Measurements from ENCODE around the gene AFAP1. TPM values are rescaled to one million over a fixed set of nuclear protein-coding genes. Genes with fewer than 3 reads are reported as not detected.
A peak's percentile ranks its signal among the peaks of the same experiment; 100 is the strongest.

The AFAP1 gene
- total and polyA plus RNA-seq, 2 of the 8 experiments (the other 6 are each of a cell fraction or from before 2014, with no cell fraction given) = 3.6 to 18.2 TPM

DNA sequence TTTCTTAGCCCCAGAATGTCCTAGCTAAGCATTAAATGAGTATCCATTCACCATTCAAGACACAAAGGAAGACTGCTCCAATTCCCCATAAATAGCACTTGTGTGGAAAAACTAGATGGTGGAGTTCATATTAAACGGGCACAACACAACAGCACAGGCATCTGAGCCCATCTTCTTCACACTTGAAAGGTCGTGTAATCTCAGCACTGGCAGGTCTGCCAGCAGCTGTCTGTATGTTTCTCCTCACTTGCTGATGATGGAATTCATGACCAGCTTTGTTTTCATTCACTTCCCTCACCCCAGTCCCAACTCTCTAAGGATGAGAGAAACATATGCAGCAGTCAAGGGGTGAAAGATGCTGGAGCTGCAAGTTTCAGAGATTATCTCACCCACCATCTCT, 148.7 kb downstream of the AFAP1 start:
- Histone ChIP-seq H4K8ac (ENCODE audit: extremely low read depth, insufficient read depth, low read length) (no peak overlapping the region), H3K27me3 (replicated peaks in 1 of 4; ENCODE audit: control insufficient read depth in 3 of 4, extremely low read depth in 1 of 4, insufficient read depth in 3 of 4, low read length in 3 of 4) (no peaks in the 10 kb centered on the region), H3K4me2 (ENCODE audit: insufficient read depth in 1 of 2, low read depth in 2 of 2, low read length in 2 of 2) (no peak overlapping the region), H3K36me3 (ENCODE audit: control insufficient read depth in 2 of 4, insufficient read depth in 4 of 4, low read length in 3 of 4) (peaks cover 0 to 3% (median 0%) of the 10 kb centered on the region in 4 experiments; a peak in 1 of 8 replicates), H3K4me1 (replicated peaks in 1 of 4; ENCODE audit: control insufficient read depth in 3 of 4, insufficient read depth in 4 of 4, low read length in 3 of 4) (no peaks in the 10 kb centered on the region), H4K20me1 (replicated peaks in 1 of 2; ENCODE audit: control insufficient read depth in 1 of 2, insufficient read depth in 2 of 2, low read length in 2 of 2) (peaks cover 0 to 2% of the 10 kb centered on the region in 2 experiments), H2BK20ac (ENCODE audit: low read length) (no peak overlapping the region), H4K91ac (replicated peaks; ENCODE audit: insufficient read length, low read length) (no peak overlapping the region), H3K79me1 (ENCODE audit: low read depth, low read length) (no peaks in the 10 kb centered on the region), H3K27ac (ENCODE audit: low read depth, low read length) (no peak overlapping the region), H2AFZ (ENCODE audit: low read length) (no peak overlapping the region), H3K9ac (replicated peaks in 1 of 4; ENCODE audit: extremely low read depth in 1 of 4, low read depth in 3 of 4, low read length in 3 of 4) (no peak overlapping the region), H3K14ac (ENCODE audit: insufficient read length) (no peak overlapping the region), H2BK15ac (ENCODE audit: low read length) (no peak overlapping the region), H3K4me3 (ENCODE audit: extremely low read depth in 1 of 4, insufficient read depth in 2 of 4, low read depth in 3 of 4, low read length in 4 of 4) (no peak overlapping the region), H3K18ac (ENCODE audit: extremely low read depth, low read length) (no peak overlapping the region), H3K9me3 (ENCODE audit: insufficient read depth in 2 of 2, low read depth in 1 of 2, low read length in 1 of 2) (no peaks in the 10 kb centered on the region), H3K23ac (ENCODE audit: insufficient read length) (no peak overlapping the region), H3K56ac (replicated peaks; ENCODE audit: insufficient read length, low read depth, low read length) (no peak overlapping the region), H3K4ac (replicated peaks; ENCODE audit: insufficient read length, low read depth, low read length) (no peak overlapping the region), H2BK5ac (ENCODE audit: low read depth, low read length) (no peak overlapping the region), H2BK12ac (ENCODE audit: low read depth, low read length) (no peak overlapping the region), H2BK120ac (replicated peaks; ENCODE audit: low read depth, low read length) (no peak overlapping the region), H4K5ac (ENCODE audit: insufficient read length, low read depth, low read length) (no peak overlapping the region), H2AK5ac (ENCODE audit: low read depth, low read length) (no peak overlapping the region), H3K23me2 (ENCODE audit: low read depth, low read length) (no peaks in the 10 kb centered on the region), H3K79me2 (ENCODE audit: control insufficient read depth in 1 of 2, insufficient read depth in 2 of 2, low read length in 2 of 2) (no peaks in the 10 kb centered on the region)
- ChIA-PET CTCF (ENCODE audit: partially characterized antibody) (interaction anchor here (0.9 to 2.1 kb wide), 4 partner anchors 10 to 197 kb away, joined by 3 to 13 read pairs (median 4); no protein-coding TSS in a partner anchor), POLR2A (ENCODE audit: partially characterized antibody) (no interaction called here)
- no peak for DNase-seq (ENCODE audit: low read depth in 1 of 2, low spot score in 2 of 2)
- TF ChIP-seq KDM5A (IDR thresholded peaks at IDR 0.05; ENCODE audit: low read length) = no peak
- no peak for TF ChIP-seq POLR2AphosphoS5 (IDR thresholded peaks at IDR 0.05; ENCODE audit: low read depth, low read length)
- TF ChIP-seq GABPA (IDR thresholded peaks at IDR 0.05; ENCODE audit: borderline replicate concordance, insufficient read depth, low read length) = no peak
- no peak for TF ChIP-seq POLR2A (IDR thresholded peaks at IDR 0.05; ENCODE audit: control extremely low read depth in 1 of 2, low read depth in 2 of 2, low read length in 2 of 2)
- no peak for TF ChIP-seq RBBP5 (IDR thresholded peaks at IDR 0.05; ENCODE audit: borderline replicate concordance, low read depth, low read length)
- no peak for TF ChIP-seq RFX5 (IDR thresholded peaks at IDR 0.05; ENCODE audit: borderline replicate concordance, low read depth, low read length)
- TF ChIP-seq BRCA1 (IDR thresholded peaks at IDR 0.05; ENCODE audit: low read depth, low read length) = no peak
- no peak for TF ChIP-seq CHD1 (IDR thresholded peaks at IDR 0.05; ENCODE audit: low read depth, low read length)
- TF ChIP-seq CEBPB (IDR thresholded peaks at IDR 0.05; ENCODE audit: low read depth, low read length) = no peak
- no peak for TF ChIP-seq TCF12 (IDR thresholded peaks at IDR 0.05; ENCODE audit: low read depth, low read length)
- no peak for TF ChIP-seq JUND (IDR thresholded peaks at IDR 0.05; ENCODE audit: low read length)
- no peak for TF ChIP-seq CHD2 (IDR thresholded peaks at IDR 0.05; ENCODE audit: low read length)
- no peak for TF ChIP-seq EGR1 (IDR thresholded peaks at IDR 0.05; ENCODE audit: borderline replicate concordance, low read depth, low read length)
- TF ChIP-seq HDAC6 (IDR thresholded peaks at IDR 0.05; ENCODE audit: low read depth, low read length) = no peak
- no peak for TF ChIP-seq SIRT6 (IDR thresholded peaks at IDR 0.05; ENCODE audit: low read length)
- FAIRE-seq = peak; percentile 7
- WGBS, 2 experiments (ENCODE audit: extremely low coverage in 1 of 2, insufficient coverage in 1 of 2, insufficient read length in 1 of 2, insufficient replicate concordance in 2 of 2, low coverage in 1 of 2, low lambda C conversion rate in 2 of 2, missing lambda C conversion rate in 1 of 2) = 86% methylated on average over 2 of the region's 2 CpGs; no CpG with 5 or more reads in 1 of the 2 experiments

Data from H1 (cell line).